ENCODE data around the gene CHRM5.

DNA sequence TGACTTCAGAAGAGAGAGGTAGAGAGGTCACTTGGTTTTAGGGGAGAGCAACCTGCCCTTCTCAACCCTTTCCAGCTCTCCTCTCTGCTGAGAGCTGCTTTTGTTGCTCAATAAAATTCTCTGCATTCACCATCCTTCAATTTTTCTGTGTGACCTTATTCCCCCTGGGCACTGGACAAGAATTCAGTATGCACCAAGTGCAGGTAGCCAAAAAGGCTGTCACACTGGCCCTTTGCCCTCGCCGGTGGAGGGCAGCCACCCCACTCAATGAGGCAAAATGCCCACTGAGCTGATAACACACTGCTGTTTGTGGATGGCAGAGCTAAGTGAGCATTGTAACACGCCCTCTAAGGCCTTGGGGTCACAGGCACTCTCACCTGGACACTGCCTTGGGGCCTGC lies 146.4 kb downstream of the CHRM5 start:
- TF ChIP-seq, protein P1, sequence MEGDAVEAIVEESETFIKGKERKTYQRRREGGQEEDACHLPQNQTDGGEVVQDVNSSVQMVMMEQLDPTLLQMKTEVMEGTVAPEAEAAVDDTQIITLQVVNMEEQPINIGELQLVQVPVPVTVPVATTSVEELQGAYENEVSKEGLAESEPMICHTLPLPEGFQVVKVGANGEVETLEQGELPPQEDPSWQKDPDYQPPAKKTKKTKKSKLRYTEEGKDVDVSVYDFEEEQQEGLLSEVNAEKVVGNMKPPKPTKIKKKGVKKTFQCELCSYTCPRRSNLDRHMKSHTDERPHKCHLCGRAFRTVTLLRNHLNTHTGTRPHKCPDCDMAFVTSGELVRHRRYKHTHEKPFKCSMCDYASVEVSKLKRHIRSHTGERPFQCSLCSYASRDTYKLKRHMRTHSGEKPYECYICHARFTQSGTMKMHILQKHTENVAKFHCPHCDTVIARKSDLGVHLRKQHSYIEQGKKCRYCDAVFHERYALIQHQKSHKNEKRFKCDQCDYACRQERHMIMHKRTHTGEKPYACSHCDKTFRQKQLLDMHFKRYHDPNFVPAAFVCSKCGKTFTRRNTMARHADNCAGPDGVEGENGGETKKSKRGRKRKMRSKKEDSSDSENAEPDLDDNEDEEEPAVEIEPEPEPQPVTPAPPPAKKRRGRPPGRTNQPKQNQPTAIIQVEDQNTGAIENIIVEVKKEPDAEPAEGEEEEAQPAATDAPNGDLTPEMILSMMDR (IDR thresholded peaks at IDR 0.05), result no peak
- TF ChIP-seq POLR2A (IDR thresholded peaks at IDR 0.05), result no peak

Measured in esophagus squamous epithelium (tissue), 4 donors.